CD4-positive, alpha-beta memory T cell (primary cell): ENCODE results near the gene CCL25. TPM values are rescaled to one million over a fixed set of nuclear protein-coding genes. Genes with fewer than 3 reads are reported as not detected.
"Not testable (repeated sequence)": the region's sequence is repeated elsewhere in the genome, so short reads cannot be mapped to it uniquely, and the experiment has no call there.

Source experiments
- CTCF ChIA-PET: fragments of 350-600 bp; sonication (Branson Sonifier 250); formaldehyde crosslinking; loops from one replicate; lab custom pipeline; 2021; ENCODE audit warnings: inconsistent platforms; ENCODE audit not compliant: partially characterized antibody; lab: Charles Lee
- POLR2A ChIA-PET: fragments of 350-600 bp; sonication (Branson Sonifier 250); formaldehyde crosslinking; loops from one replicate; lab custom pipeline; 2021; ENCODE audit not compliant: partially characterized antibody; lab: Charles Lee
- DNase-seq, 5 donors: peaks; one replicate each; pipeline versions ENCODE4 v3.0.0 to v3.0.0-alpha.2; 2020 to 2022; ENCODE audit warnings: mixed read lengths in 1 of 5
- H3K27ac ChIP-seq: one replicate; pipeline ENCODE4 v1.7.0; 2013; ENCODE audit warnings: low read depth, low read length
- H3K27me3 ChIP-seq: 2 replicates; pipeline ENCODE4 v1.7.0; 2013; ENCODE audit warnings: mild to moderate bottlenecking, low read length, moderate library complexity; ENCODE audit not compliant: insufficient read depth
- H3K36me3 ChIP-seq: 2 replicates; pipeline ENCODE4 v1.7.0; 2013; ENCODE audit warnings: mild to moderate bottlenecking, low read length, moderate library complexity; ENCODE audit not compliant: insufficient read depth
- H3K4me1 ChIP-seq: 2 replicates; pipeline ENCODE4 v1.7.0; 2013; ENCODE audit warnings: mild to moderate bottlenecking, low read length, moderate library complexity; ENCODE audit not compliant: insufficient read depth
- H3K4me3 ChIP-seq, 2 donors: one replicate each; pipeline ENCODE4 v1.7.0; 2013; ENCODE audit warnings: low read length in 2 of 2, mild to moderate bottlenecking in 1 of 2
- H3K9me3 ChIP-seq, 2 donors: one replicate each; pipeline ENCODE4 v1.7.0; 2013; ENCODE audit warnings: low read length in 2 of 2, control low read depth in 1 of 2; ENCODE audit not compliant: control insufficient read depth in 1 of 2
- H3K27ac Mint-ChIP-seq, 7 donors: one replicate each; pipeline ENCODE4 v1.8.0; 2020 to 2021; ENCODE audit warnings: mixed read lengths in 7 of 7, mild to moderate bottlenecking in 6 of 7, inconsistent platforms in 3 of 7, moderate library complexity in 3 of 7
- H3K27me3 Mint-ChIP-seq, 2 donors: one replicate each; pipeline ENCODE4 v1.8.0; 2020 to 2021; ENCODE audit warnings: mixed read lengths in 2 of 2
- H3K36me3 Mint-ChIP-seq, 2 donors: one replicate each; pipeline ENCODE4 v1.8.0; 2020 to 2021; ENCODE audit warnings: mixed read lengths in 2 of 2, inconsistent platforms in 1 of 2, mild to moderate bottlenecking in 1 of 2
- H3K4me1 Mint-ChIP-seq, 4 donors: one replicate each; pipeline ENCODE4 v1.8.0; 2020 to 2021; ENCODE audit warnings: mixed read lengths in 4 of 4, mild to moderate bottlenecking in 1 of 4
- H3K4me3 Mint-ChIP-seq, 8 donors: one replicate each; pipeline ENCODE4 v1.8.0; 2020 to 2021; ENCODE audit warnings: mixed read lengths in 8 of 8, mild to moderate bottlenecking in 7 of 8, moderate library complexity in 6 of 8, inconsistent platforms in 3 of 8
- H3K9me3 Mint-ChIP-seq, 8 donors: one replicate each; pipeline ENCODE4 v1.8.0; 2020 to 2021; ENCODE audit warnings: mixed read lengths in 8 of 8, mild to moderate bottlenecking in 5 of 8, inconsistent platforms in 3 of 8, moderate library complexity in 1 of 8
- intact Hi-C: fragments of 100-400 bp; cut with micrococcal nuclease; formaldehyde crosslinking; loops from one replicate; pipeline ENCODE4 v1.15.1; 2023
- polyA plus RNA-seq, 2 donors: library from polyadenylated mRNA; unstranded; fragments of 300-500 nt; fragmentation: Illumina TruSeq; gene quantifications; one replicate each; pipeline ENCODE4 v1.2.3, GENCODE V29; 2021
- total RNA-seq, 2 experiments: library from RNA; stranded (reverse); gene quantifications; one replicate each; pipeline ENCODE4 v1.2.3, GENCODE V29; 2021

The CCL25 gene
- total and polyA plus RNA-seq, 4 experiments from 2014 or later: not detected

DNA sequence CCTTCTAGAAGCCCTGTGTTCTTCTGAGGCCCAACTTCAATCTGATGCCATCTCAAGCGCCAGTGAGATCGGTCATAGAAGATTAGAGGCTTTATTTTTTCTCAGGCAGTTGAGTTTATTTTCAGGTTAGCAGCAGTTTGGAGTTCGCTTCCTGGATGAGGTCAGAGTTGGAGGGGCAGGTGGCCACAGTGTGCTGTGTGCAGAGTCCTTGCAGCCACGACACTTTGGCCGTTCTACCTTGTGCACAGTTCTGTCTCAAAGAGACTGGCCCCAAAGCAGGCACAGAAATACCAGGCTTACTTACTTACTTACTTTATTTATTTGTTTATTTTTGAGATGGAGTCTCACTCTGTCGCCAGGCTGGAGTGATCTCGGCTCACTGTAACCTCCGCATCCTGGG lies 31.2 kb upstream of the CCL25 start:
- DNase-seq: no peak
- Histone ChIP-seq H3K27me3 (no peaks in the 10 kb centered on the region), H3K4me1 (peaks cover 3% of the 10 kb centered on the region), H3K36me3 (no peaks in the 10 kb centered on the region), H3K9me3 (no peaks in the 10 kb centered on the region), H3K27ac (no peak overlapping the region), H3K4me3 (no peak overlapping the region)
- Mint-ChIP-seq H3K9me3 (no peaks in the 10 kb centered on the region), H3K27ac (no peak overlapping the region), H3K4me3 (peak overlapping the region in 1 of 8 donors; percentile 46), H3K36me3 (no peaks in the 10 kb centered on the region), H3K4me1 (peaks cover 0 to 9% (median 5%) of the 10 kb centered on the region in 4 donors), H3K27me3 (no peaks in the 10 kb centered on the region)
- CTCF ChIA-PET: no interaction called here
- intact Hi-C loops: no loop called here
- POLR2A ChIA-PET: no interaction called here

- Histone ChIP-seq H3K36me3 (no peaks in the 10 kb centered on the region), H3K27me3 (no peaks in the 10 kb centered on the region), H3K9me3 (no peaks in the 10 kb centered on the region), H3K4me1 (peaks cover 3% of the 10 kb centered on the region), H3K27ac (no peak overlapping the region), H3K4me3 (no peak overlapping the region)
- H3K36me3 Mint-ChIP-seq: no peaks in the 10 kb centered on the region
- POLR2A ChIA-PET: no interaction called here
- H3K4me3 Mint-ChIP-seq: no peak overlapping the region
- no peak overlapping the region for H3K27ac Mint-ChIP-seq
- peaks cover 0 to 9% (median 4%) of the 10 kb centered on the region in 4 donors for H3K4me1 Mint-ChIP-seq
- H3K9me3 Mint-ChIP-seq: no peaks in the 10 kb centered on the region
- intact Hi-C loops: no loop called here
- H3K27me3 Mint-ChIP-seq: no peaks in the 10 kb centered on the region
- CTCF ChIA-PET: no interaction called here
- DNase-seq: no peak
Observed at GRCh38 chr19:8022275-8022674, 30.3 kb upstream of the CCL25 start.

GRCh38 chr19:8023371-8023770 lies 29.2 kb upstream of the CCL25 start:
- no peaks in the 10 kb centered on the region for H3K4me1 Mint-ChIP-seq
- no peaks in the 10 kb centered on the region for H3K27me3 Mint-ChIP-seq
- H3K27ac ChIP-seq: no peak overlapping the region
- H3K4me1 ChIP-seq: no peaks in the 10 kb centered on the region
- CTCF ChIA-PET: no interaction called here
- no peaks in the 10 kb centered on the region for H3K27me3 ChIP-seq
- H3K4me3 Mint-ChIP-seq: no peak overlapping the region
- H3K27ac Mint-ChIP-seq: no peak overlapping the region
- no peaks in the 10 kb centered on the region for H3K36me3 ChIP-seq
- DNase-seq: no peak
- H3K9me3 ChIP-seq: no peaks in the 10 kb centered on the region
- H3K9me3 Mint-ChIP-seq: no peaks in the 10 kb centered on the region
- H3K4me3 ChIP-seq: no peak overlapping the region
- POLR2A ChIA-PET: no interaction called here
- no peaks in the 10 kb centered on the region for H3K36me3 Mint-ChIP-seq
- intact Hi-C loops: no loop called here

GRCh38 chr19:8024256-8024655 lies 28.3 kb upstream of the CCL25 start:
- H3K36me3 ChIP-seq, DNase-seq, POLR2A ChIA-PET, H3K36me3 Mint-ChIP-seq, H3K27ac ChIP-seq, H3K27me3 Mint-ChIP-seq, intact Hi-C loops, H3K27me3 ChIP-seq, H3K4me3 Mint-ChIP-seq, H3K4me3 ChIP-seq, H3K4me1 ChIP-seq, H3K4me1 Mint-ChIP-seq, H3K9me3 ChIP-seq, H3K9me3 Mint-ChIP-seq, H3K27ac Mint-ChIP-seq: not testable (repeated sequence)
- CTCF ChIA-PET: interaction anchor here (1.7 kb wide), 1 partner anchor 22 kb away, joined by 6 read pairs; no protein-coding TSS in a partner anchor

DNA sequence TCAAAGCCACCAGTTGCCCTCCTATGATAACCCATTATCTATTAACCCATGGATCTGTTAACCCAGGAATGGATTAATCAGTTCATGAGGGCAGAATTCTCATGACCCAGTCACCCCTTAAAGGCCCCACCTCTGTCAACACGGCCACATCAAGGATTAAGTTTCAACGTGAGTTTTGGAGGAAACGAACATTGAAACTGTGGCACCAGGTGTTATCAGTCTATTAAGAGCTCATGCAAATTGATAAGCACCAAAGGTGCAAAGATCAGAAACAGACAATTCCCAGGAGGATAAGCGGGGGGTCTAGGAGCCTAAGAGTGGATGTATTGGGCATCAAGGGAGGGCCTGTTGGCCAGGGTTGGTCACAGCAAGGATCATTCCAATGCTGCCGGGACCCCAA lies 27.2 kb upstream of the CCL25 start:
- ChIA-PET CTCF (interaction anchor here (1.7 kb wide), 1 partner anchor 23 kb away, joined by 6 read pairs; no protein-coding TSS in a partner anchor), POLR2A (no interaction called here)
- no peak for DNase-seq

DNA sequence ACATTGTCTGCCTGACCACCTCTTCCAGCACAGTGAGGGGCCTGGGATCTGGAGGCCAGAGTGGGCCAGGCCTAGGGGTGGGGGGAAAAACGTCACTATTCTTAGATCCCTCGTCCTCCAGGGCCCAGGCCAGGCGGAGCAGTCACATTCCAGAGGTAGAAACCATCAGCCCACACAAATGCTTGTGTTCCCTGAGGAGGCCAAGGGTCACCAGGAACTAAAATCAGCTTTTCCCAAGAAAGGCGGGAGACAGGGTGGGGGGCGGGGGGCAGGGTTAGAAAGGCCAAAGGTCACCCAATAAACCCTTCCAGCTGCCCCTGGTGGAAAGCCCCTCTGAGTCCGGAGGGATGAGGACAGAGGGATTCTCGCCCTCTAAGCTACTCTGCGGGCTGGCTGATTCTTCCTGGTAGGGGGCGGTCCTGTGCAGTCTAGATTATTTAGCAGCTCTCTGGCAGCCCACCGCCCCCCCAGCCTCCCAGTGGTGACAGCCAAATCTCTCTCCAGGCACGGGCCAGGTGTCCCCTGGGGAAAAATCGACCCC lies 23.5 kb upstream of the CCL25 start:
- Histone ChIP-seq H3K9me3 (no peaks in the 10 kb centered on the region), H3K4me1 (no peaks in the 10 kb centered on the region), H3K27ac (no peak overlapping the region), H3K4me3 (no peak overlapping the region), H3K36me3 (no peaks in the 10 kb centered on the region), H3K27me3 (no peaks in the 10 kb centered on the region)
- Mint-ChIP-seq H3K4me1 (no peaks in the 10 kb centered on the region), H3K4me3 (no peak overlapping the region), H3K27me3 (peaks cover 2 to 3% of the 10 kb centered on the region in 2 donors), H3K27ac (no peak overlapping the region), H3K36me3 (no peaks in the 10 kb centered on the region), H3K9me3 (no peaks in the 10 kb centered on the region)
- no peak for DNase-seq
- intact Hi-C loops: no loop called here
- CTCF ChIA-PET: no interaction called here
- POLR2A ChIA-PET: no interaction called here

More for the DNA sequence above, 27.2 kb upstream of the CCL25 start:
- Mint-ChIP-seq H3K27ac (no peak overlapping the region), H3K4me1 (no peaks in the 10 kb centered on the region), H3K4me3 (no peak overlapping the region), H3K36me3 (no peaks in the 10 kb centered on the region), H3K27me3 (no peaks in the 10 kb centered on the region), H3K9me3 (no peaks in the 10 kb centered on the region)
- intact Hi-C loops: no loop called here
- no peak overlapping the region for H3K4me3 ChIP-seq
- no peaks in the 10 kb centered on the region for H3K36me3 ChIP-seq
- H3K9me3 ChIP-seq: no peaks in the 10 kb centered on the region
- H3K4me1 ChIP-seq: no peaks in the 10 kb centered on the region
- H3K27ac ChIP-seq: no peak overlapping the region
- no peaks in the 10 kb centered on the region for H3K27me3 ChIP-seq

- no peaks in the 10 kb centered on the region for H3K36me3 ChIP-seq
- Mint-ChIP-seq H3K9me3 (no peaks in the 10 kb centered on the region), H3K27me3 (peaks cover 3% of the 10 kb centered on the region in 2 donors), H3K4me3 (no peak overlapping the region), H3K36me3 (no peaks in the 10 kb centered on the region), H3K4me1 (no peaks in the 10 kb centered on the region), H3K27ac (no peak overlapping the region)
- no peak overlapping the region for H3K27ac ChIP-seq
- no peaks in the 10 kb centered on the region for H3K9me3 ChIP-seq
- H3K4me1 ChIP-seq: no peaks in the 10 kb centered on the region
- CTCF ChIA-PET: interaction anchor here (1.5 kb wide), 1 partner anchor 87 kb away, joined by 4 read pairs; the partner anchor contains the start of gene TIMM44
- intact Hi-C loops: no loop called here
- no peaks in the 10 kb centered on the region for H3K27me3 ChIP-seq
- no peak for DNase-seq
- POLR2A ChIA-PET: no interaction called here
- no peak overlapping the region for H3K4me3 ChIP-seq
Observed at GRCh38 chr19:8030960-8031359, 21.6 kb upstream of the CCL25 start.
